IPS-15b (cell line): ENCODE measurements around the gene RNF38.
"Not testable (repeated sequence)": the region's sequence is repeated elsewhere in the genome, so short reads cannot be mapped to it uniquely, and the experiment has no call there.

Experiments
- H3K27me3 ChIP-seq: one replicate; pipeline ENCODE4 v1.6.1; 2013; ENCODE audit warnings: low read length; ENCODE audit not compliant: control insufficient read depth, insufficient read depth
- H3K36me3 ChIP-seq: one replicate; pipeline ENCODE4 v1.6.1; 2013; ENCODE audit warnings: low read length; ENCODE audit not compliant: control insufficient read depth, insufficient read depth
- H3K4me1 ChIP-seq: one replicate; pipeline ENCODE4 v1.6.1; 2013; ENCODE audit warnings: mild to moderate bottlenecking, low read length; ENCODE audit not compliant: control insufficient read depth, insufficient read depth
- H3K4me3 ChIP-seq: one replicate; pipeline ENCODE4 v1.5.1; 2013; ENCODE audit warnings: low read depth, low read length
- H3K9ac ChIP-seq: one replicate; pipeline ENCODE4 v1.6.1; 2013; ENCODE audit warnings: low read depth, mild to moderate bottlenecking, low read length
- H3K9me3 ChIP-seq: one replicate; pipeline ENCODE4 v1.6.1; 2013; ENCODE audit warnings: mild to moderate bottlenecking, low read length; ENCODE audit not compliant: control insufficient read depth, insufficient read depth

The RNF38 gene

GRCh38 chr9:36401897-36402480 is 1.9 kb upstream of the RNF38 start:
- H3K4me1 ChIP-seq: peaks cover 3% of the 10 kb centered on the region
- H3K36me3 ChIP-seq: no peaks in the 10 kb centered on the region
- H3K9ac ChIP-seq: no peak overlapping the region
- H3K27me3 ChIP-seq: no peaks in the 10 kb centered on the region
- H3K9me3 ChIP-seq: no peaks in the 10 kb centered on the region
- no peak overlapping the region for H3K4me3 ChIP-seq

GRCh38 chr9:36401164-36401740 is 1.2 kb upstream of the RNF38 start:
- no peaks in the 10 kb centered on the region for H3K9me3 ChIP-seq
- no peaks in the 10 kb centered on the region for H3K36me3 ChIP-seq
- H3K4me1 ChIP-seq: peaks cover 3% of the 10 kb centered on the region
- H3K27me3 ChIP-seq: no peaks in the 10 kb centered on the region
- peak overlapping the region; percentile 84 for H3K4me3 ChIP-seq
- H3K9ac ChIP-seq: no peak overlapping the region

GRCh38 chr9:36400332-36401163 is 479 bp upstream of the RNF38 start:
- peaks cover 3% of the 10 kb centered on the region for H3K4me1 ChIP-seq
- H3K9me3 ChIP-seq: no peaks in the 10 kb centered on the region
- no peaks in the 10 kb centered on the region for H3K36me3 ChIP-seq
- H3K27me3 ChIP-seq: no peaks in the 10 kb centered on the region
- H3K4me3 ChIP-seq: peak overlapping the region; percentile 84
- peak overlapping the region; percentile 67 for H3K9ac ChIP-seq

- H3K9me3 ChIP-seq: no peaks in the 10 kb centered on the region
- no peak overlapping the region for H3K4me3 ChIP-seq
- no peak overlapping the region for H3K9ac ChIP-seq
Measured at GRCh38 chr9:36398745-36399144, 1.3 kb downstream of the RNF38 start.

GRCh38 chr9:36396985-36397384 is 3.1 kb downstream of the RNF38 start:
- H3K36me3 ChIP-seq: no peaks in the 10 kb centered on the region
- no peaks in the 10 kb centered on the region for H3K9me3 ChIP-seq
- peaks cover 9% of the 10 kb centered on the region for H3K4me1 ChIP-seq
- H3K4me3 ChIP-seq: no peak overlapping the region
- no peak overlapping the region for H3K9ac ChIP-seq
- H3K27me3 ChIP-seq: no peaks in the 10 kb centered on the region

More at GRCh38 chr9:36398745-36399144, 1.3 kb downstream of the RNF38 start:
- H3K4me1 ChIP-seq: peaks cover 3% of the 10 kb centered on the region
- no peaks in the 10 kb centered on the region for H3K36me3 ChIP-seq
- H3K27me3 ChIP-seq: no peaks in the 10 kb centered on the region

- Histone ChIP-seq H3K9ac (no peak overlapping the region), H3K27me3 (no peaks in the 10 kb centered on the region), H3K4me1 (peaks cover 30% of the 10 kb centered on the region), H3K9me3 (no peaks in the 10 kb centered on the region), H3K4me3 (no peak overlapping the region), H3K36me3 (no peaks in the 10 kb centered on the region)
Measured at GRCh38 chr9:36392489-36392888, 7.6 kb downstream of the RNF38 start.

GRCh38 chr9:36389590-36389989 is 10.5 kb downstream of the RNF38 start:
- H3K9ac ChIP-seq: no peak overlapping the region
- H3K9me3 ChIP-seq: no peaks in the 10 kb centered on the region
- no peak overlapping the region for H3K4me3 ChIP-seq
- H3K36me3 ChIP-seq: no peaks in the 10 kb centered on the region
- H3K27me3 ChIP-seq: no peaks in the 10 kb centered on the region
- H3K4me1 ChIP-seq: peaks cover 30% of the 10 kb centered on the region

GRCh38 chr9:36386396-36386965 is 13.6 kb downstream of the RNF38 start:
- peaks cover 38% of the 10 kb centered on the region for H3K4me1 ChIP-seq
- H3K27me3 ChIP-seq, H3K9me3 ChIP-seq, H3K9ac ChIP-seq, H3K4me3 ChIP-seq, H3K36me3 ChIP-seq: not testable (repeated sequence)

- Histone ChIP-seq H3K4me3 (no peak overlapping the region), H3K4me1 (peaks cover 21% of the 10 kb centered on the region), H3K9ac (no peak overlapping the region), H3K27me3 (no peaks in the 10 kb centered on the region), H3K9me3 (no peaks in the 10 kb centered on the region), H3K36me3 (no peaks in the 10 kb centered on the region)
Measured at GRCh38 chr9:36382484-36382883, 17.6 kb downstream of the RNF38 start.

- no peak overlapping the region for H3K9ac ChIP-seq
- no peaks in the 10 kb centered on the region for H3K9me3 ChIP-seq
- H3K36me3 ChIP-seq: peaks cover 21% of the 10 kb centered on the region
- H3K4me1 ChIP-seq: no peaks in the 10 kb centered on the region
- no peak overlapping the region for H3K4me3 ChIP-seq
- H3K27me3 ChIP-seq: no peaks in the 10 kb centered on the region
Measured at GRCh38 chr9:36364577-36364976, 35.5 kb downstream of the RNF38 start.

GRCh38 chr9:36363448-36363847 is 36.6 kb downstream of the RNF38 start:
- Histone ChIP-seq H3K9ac (no peak overlapping the region), H3K9me3 (no peaks in the 10 kb centered on the region), H3K36me3 (peaks cover 15% of the 10 kb centered on the region), H3K27me3 (no peaks in the 10 kb centered on the region), H3K4me3 (no peak overlapping the region), H3K4me1 (no peaks in the 10 kb centered on the region)
